Right cardiac atrium (tissue), 5 donors: ENCODE measurements around the gene MYRF. TPM values are rescaled to one million over a fixed set of nuclear protein-coding genes. Genes with fewer than 3 reads are reported as not detected.

Experiments used
- ATAC-seq, 2 donors: fragments of 200-7000 bp; cut with Tn5 transposase; one replicate each; pipeline versions ENCODE4 v1.8.0 to v1.9.1; 2020; ENCODE audit warnings: moderate library complexity in 2 of 2, mild to moderate bottlenecking in 1 of 2
- DNase-seq, 3 donors: peaks; one replicate each; pipeline ENCODE4 v3.0.0-alpha.2; 2020
- H3K27ac ChIP-seq: one replicate; pipeline ENCODE4 v1.5.1; 2013; ENCODE audit warnings: mild to moderate bottlenecking, low read length, control low read depth, moderate library complexity
- H3K27me3 ChIP-seq: one replicate; pipeline ENCODE4 v1.6.1; 2013; ENCODE audit not compliant: control insufficient read depth, insufficient read depth
- H3K4me1 ChIP-seq: one replicate; pipeline ENCODE4 v1.6.1; 2013; ENCODE audit warnings: low read length; ENCODE audit not compliant: control insufficient read depth, insufficient read depth
- H3K4me3 ChIP-seq: one replicate; pipeline ENCODE4 v1.5.1; 2013; ENCODE audit warnings: low read length, control low read depth
- H3K9me3 ChIP-seq: one replicate; pipeline ENCODE4 v1.6.1; 2013; ENCODE audit warnings: low read length; ENCODE audit not compliant: control insufficient read depth
- WGBS: extraction: QIAGEN DNeasy Blood & Tissue Kit; methylation state at CpG from one replicate; pipeline ENCODE4 v1.1.7; 2013; 5-methylcytosine and 5-hydroxymethylcytosine counted together
- intact Hi-C, 4 donors: fragments of 100-400 bp; cut with DNase I; formaldehyde crosslinking; loops; one replicate each; pipeline versions ENCODE4 v1.11.0 to v1.14.0; 2022 to 2023
- polyA plus RNA-seq: library from polyadenylated mRNA; stranded (reverse); fragments of 200-250 nt; gene quantifications from one replicate; pipeline ENCODE4 v1.2.3, GENCODE V29; 2013
- total RNA-seq, 4 donors: library from RNA; stranded (reverse); fragmentation: NEBNext Ultra II Directional; extraction: Animal tissue kit (Norgen Biotek cat#: 25700); gene quantifications; one replicate each; pipeline ENCODE4 v1.2.1, GENCODE V29; 2021
- donor health status: healthy with polysubstance abuse.
- donor health status: DM: no; HTN: yes; CAD: no.
- donor health status: DM: no; HTN: no; CAD: no.
- donor health status: DM: no; HTN: yes; CAD: no; lungs with severe emphysema.
- donor health status: DM: yes; HTN: yes; CAD: no.

Gene MYRF
- total and polyA plus RNA-seq, 5 donors, result 0.62 to 1.9 (median 1.3) TPM

GRCh38 chr11:61828379-61828628, 75.9 kb downstream of the MYRF start:
- DNase-seq (peak in 1 of 3 donors; percentile 26), ATAC-seq (no peak)
- Histone ChIP-seq H3K4me3 (peak overlapping the region; percentile 65), H3K27ac (peak overlapping the region; percentile 54), H3K9me3 (no peaks in the 10 kb centered on the region), H3K27me3 (no peaks in the 10 kb centered on the region), H3K4me1 (peaks cover 10% of the 10 kb centered on the region)
- under 1% methylated on average over 16 of the region's 16 CpGs for WGBS
- intact Hi-C loops, result no loop called here

GRCh38 chr11:61828629-61829407, 76.4 kb downstream of the MYRF start:
- peak overlapping the region; percentile 54 for H3K27ac ChIP-seq
- WGBS, result 1% methylated on average over 55 of the region's 55 CpGs
- H3K27me3 ChIP-seq, result no peaks in the 10 kb centered on the region
- intact Hi-C loops, result no loop called here
- peak overlapping the region; percentile 65 for H3K4me3 ChIP-seq
- peak; percentile 41 to 80 (median 79) for DNase-seq
- ATAC-seq, result peak; percentile 34 to 36
- no peaks in the 10 kb centered on the region for H3K9me3 ChIP-seq
- H3K4me1 ChIP-seq, result peaks cover 12% of the 10 kb centered on the region

- Histone ChIP-seq H3K4me1 (peaks cover 18% of the 10 kb centered on the region), H3K27ac (peak overlapping the region; percentile 54), H3K27me3 (no peaks in the 10 kb centered on the region), H3K4me3 (peak overlapping the region; percentile 65), H3K9me3 (no peaks in the 10 kb centered on the region)
- intact Hi-C loops, result no loop called here
- DNase-seq, result no peak
- no peak for ATAC-seq
- WGBS, result 75% methylated on average over 4 of the region's 4 CpGs
These were observed 77.4 kb downstream of the MYRF start for GRCh38 chr11:61829806-61830205.

GRCh38 chr11:61830237-61831105, 78.0 kb downstream of the MYRF start:
- WGBS, result 43% methylated on average over 8 of the region's 8 CpGs
- ATAC-seq, result no peak

GRCh38 chr11:61832207-61832606, 79.8 kb downstream of the MYRF start:
- no peaks in the 10 kb centered on the region for H3K27me3 ChIP-seq
- peaks cover 18% of the 10 kb centered on the region for H3K4me1 ChIP-seq
- ATAC-seq (no peak), DNase-seq (no peak)
- WGBS, result 92% methylated on average over 4 of the region's 4 CpGs
- H3K9me3 ChIP-seq, result no peaks in the 10 kb centered on the region
- intact Hi-C loops, result no loop called here
- H3K27ac ChIP-seq, result no peak overlapping the region
- no peak overlapping the region for H3K4me3 ChIP-seq

More at GRCh38 chr11:61830237-61831105, 78.0 kb downstream of the MYRF start:
- peaks cover 18% of the 10 kb centered on the region for H3K4me1 ChIP-seq
- H3K27ac ChIP-seq, result no peak overlapping the region
- no peak for DNase-seq
- intact Hi-C loops, result no loop called here
- no peaks in the 10 kb centered on the region for H3K9me3 ChIP-seq
- H3K27me3 ChIP-seq, result no peaks in the 10 kb centered on the region
- H3K4me3 ChIP-seq, result no peak overlapping the region

GRCh38 chr11:61832754-61833153, 80.3 kb downstream of the MYRF start:
- H3K4me1 ChIP-seq, result peaks cover 18% of the 10 kb centered on the region
- H3K27ac ChIP-seq, result no peak overlapping the region
- intact Hi-C loops, result no loop called here
- H3K4me3 ChIP-seq, result no peak overlapping the region
- no peak for ATAC-seq
- DNase-seq, result peak in 1 of 3 donors; percentile 50
- WGBS, result 50% methylated on average over 7 of the region's 7 CpGs
- H3K9me3 ChIP-seq, result no peaks in the 10 kb centered on the region
- H3K27me3 ChIP-seq, result no peaks in the 10 kb centered on the region

- Histone ChIP-seq H3K4me1 (peaks cover 18% of the 10 kb centered on the region), H3K9me3 (no peaks in the 10 kb centered on the region), H3K27me3 (no peaks in the 10 kb centered on the region), H3K27ac (no peak overlapping the region), H3K4me3 (no peak overlapping the region)
- intact Hi-C loops, result no loop called here
- peak in 1 of 3 donors; percentile 21 for DNase-seq
- no peak for ATAC-seq
- WGBS, result 80% methylated on average over 11 of the region's 11 CpGs
These were observed 81.0 kb downstream of the MYRF start for GRCh38 chr11:61833471-61833870.

- intact Hi-C loops, result no loop called here
- H3K27ac ChIP-seq, result peak overlapping the region; percentile 38
- ATAC-seq (no peak), DNase-seq (peak in 1 of 3 donors; percentile 30)
- peaks cover 18% of the 10 kb centered on the region for H3K4me1 ChIP-seq
- no peak overlapping the region for H3K4me3 ChIP-seq
- 91% methylated on average over 12 of the region's 12 CpGs for WGBS
- H3K9me3 ChIP-seq, result no peaks in the 10 kb centered on the region
- H3K27me3 ChIP-seq, result no peaks in the 10 kb centered on the region
These were observed 81.5 kb downstream of the MYRF start for GRCh38 chr11:61833926-61834277.

GRCh38 chr11:61834278-61835048, 82.0 kb downstream of the MYRF start:
- Histone ChIP-seq H3K9me3 (no peaks in the 10 kb centered on the region), H3K4me1 (peaks cover 14% of the 10 kb centered on the region), H3K27ac (peak overlapping the region; percentile 38), H3K4me3 (no peak overlapping the region), H3K27me3 (no peaks in the 10 kb centered on the region)
- intact Hi-C loops, result no loop called here
- ATAC-seq (peak; percentile 84 to 93), DNase-seq (peak; percentile 85 to 90 (median 87))
- 37% methylated on average over 12 of the region's 12 CpGs for WGBS

- Histone ChIP-seq H3K4me3 (no peak overlapping the region), H3K4me1 (peaks cover 12% of the 10 kb centered on the region), H3K9me3 (no peaks in the 10 kb centered on the region), H3K27me3 (no peaks in the 10 kb centered on the region), H3K27ac (no peak overlapping the region)
- WGBS, result 97% methylated on average over 8 of the region's 8 CpGs
- intact Hi-C loops, result no loop called here
- DNase-seq (peak in 1 of 3 donors; percentile 26), ATAC-seq (no peak)
These were observed 83.8 kb downstream of the MYRF start for GRCh38 chr11:61836193-61836592.
